ENCODE results near the gene ZNF648.
"Not testable (repeated sequence)": the region's sequence is repeated elsewhere in the genome, so short reads cannot be mapped to it uniquely, and the experiment has no call there.

ZNF648 gene

GRCh38 chr1:182010800-182011370 is 50.6 kb downstream of the ZNF648 start:
- not testable (repeated sequence) for DNase-seq

GRCh38 chr1:182005398-182005797 is 56.1 kb downstream of the ZNF648 start:
- DNase-seq, result not testable (repeated sequence)

- DNase-seq, result no peak
Measured at GRCh38 chr1:182004601-182005000, 56.9 kb downstream of the ZNF648 start.
